Effector memory CD8-positive, alpha-beta T cell (primary cell): Measurements from ENCODE around the gene ANKRD16.
"Not testable (repeated sequence)": the region's sequence is repeated elsewhere in the genome, so short reads cannot be mapped to it uniquely, and the experiment has no call there.

Source experiments
- ATAC-seq: fragments of 150-1000 bp; cut with Tn5 transposase; replicated peaks from 2 replicates; pipeline ENCODE4 v1.10.0; 2021; ENCODE audit warnings: mild to moderate bottlenecking, moderate library complexity
- DNase-seq, 3 experiments: peaks; one replicate each; pipeline ENCODE4 v3.0.0; 2021
- H3K27ac Mint-ChIP-seq, 2 donors: one replicate each; pipeline ENCODE4 v1.8.0; 2022; ENCODE audit warnings: mild to moderate bottlenecking in 2 of 2, mixed read lengths in 2 of 2, moderate library complexity in 2 of 2
- H3K27me3 Mint-ChIP-seq, 2 donors: one replicate each; pipeline ENCODE4 v1.8.0; 2022; ENCODE audit warnings: mixed read lengths in 2 of 2
- H3K36me3 Mint-ChIP-seq: one replicate; pipeline ENCODE4 v1.8.0; 2022; ENCODE audit warnings: mild to moderate bottlenecking, moderate library complexity, mixed read lengths; ENCODE audit not compliant: insufficient read depth
- H3K4me1 Mint-ChIP-seq, 2 donors: one replicate each; pipeline ENCODE4 v1.8.0; 2022; ENCODE audit warnings: low read depth in 2 of 2, mixed read lengths in 2 of 2
- H3K4me3 Mint-ChIP-seq, 2 donors: one replicate each; pipeline ENCODE4 v1.8.0; 2022; ENCODE audit warnings: mild to moderate bottlenecking in 2 of 2, mixed read lengths in 2 of 2, moderate library complexity in 2 of 2
- H3K9me3 Mint-ChIP-seq, 2 donors: one replicate each; pipeline ENCODE4 v1.8.0; 2022; ENCODE audit warnings: mixed read lengths in 2 of 2

Gene ANKRD16

DNA sequence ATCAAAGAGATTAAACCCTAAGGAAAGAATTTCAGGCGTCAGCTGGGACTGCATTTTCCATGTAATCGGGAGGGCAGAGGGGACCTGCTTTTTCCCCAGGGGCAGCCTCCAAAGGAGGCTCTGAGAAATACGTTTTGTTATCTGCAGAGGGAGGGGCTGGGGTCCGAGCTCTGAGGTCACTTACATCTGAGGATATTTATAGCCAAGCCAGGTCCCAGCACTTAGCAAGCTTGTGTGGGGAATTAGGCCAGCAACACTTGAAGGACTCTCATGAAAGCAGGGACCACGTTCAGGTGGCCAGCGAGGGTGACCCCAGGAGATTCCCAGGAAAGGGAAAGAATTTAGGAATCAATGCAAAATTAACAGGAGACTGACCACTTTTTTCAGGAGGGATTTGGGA is 55.9 kb downstream of the ANKRD16 start:
- no peak for DNase-seq
- H3K4me1 Mint-ChIP-seq = no peaks in the 10 kb centered on the region
- no peak overlapping the region for H3K27ac Mint-ChIP-seq
- ATAC-seq = no peak
- no peak overlapping the region for H3K4me3 Mint-ChIP-seq
- no peaks in the 10 kb centered on the region for H3K9me3 Mint-ChIP-seq
- peaks cover 5% of the 10 kb centered on the region for H3K36me3 Mint-ChIP-seq
- no peaks in the 10 kb centered on the region for H3K27me3 Mint-ChIP-seq

DNA sequence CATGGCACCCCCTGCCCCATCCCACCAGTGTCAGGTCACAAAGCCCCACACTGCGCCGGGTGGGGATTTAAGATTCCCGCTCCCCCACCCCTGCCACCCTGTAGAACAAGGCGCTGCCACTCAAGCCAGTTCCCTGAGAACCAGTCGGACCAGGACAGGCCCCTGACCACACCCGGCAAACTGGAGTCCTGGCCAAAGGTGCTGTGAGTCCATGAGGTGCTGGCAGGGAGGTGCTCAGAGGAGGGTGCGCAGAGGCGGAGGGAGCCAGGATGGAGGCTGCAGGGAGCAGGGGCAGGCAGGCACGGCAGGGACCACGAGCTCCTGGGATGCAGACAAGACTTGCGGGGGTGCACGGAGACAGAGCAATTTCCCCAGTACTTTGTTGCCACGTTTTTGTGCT is 56.7 kb downstream of the ANKRD16 start:
- no peak for ATAC-seq
- H3K4me3 Mint-ChIP-seq = no peak overlapping the region
- H3K36me3 Mint-ChIP-seq = no peaks in the 10 kb centered on the region
- no peak for DNase-seq
- no peaks in the 10 kb centered on the region for H3K4me1 Mint-ChIP-seq
- H3K27me3 Mint-ChIP-seq = no peaks in the 10 kb centered on the region
- H3K27ac Mint-ChIP-seq = no peak overlapping the region
- H3K9me3 Mint-ChIP-seq = no peaks in the 10 kb centered on the region

DNA sequence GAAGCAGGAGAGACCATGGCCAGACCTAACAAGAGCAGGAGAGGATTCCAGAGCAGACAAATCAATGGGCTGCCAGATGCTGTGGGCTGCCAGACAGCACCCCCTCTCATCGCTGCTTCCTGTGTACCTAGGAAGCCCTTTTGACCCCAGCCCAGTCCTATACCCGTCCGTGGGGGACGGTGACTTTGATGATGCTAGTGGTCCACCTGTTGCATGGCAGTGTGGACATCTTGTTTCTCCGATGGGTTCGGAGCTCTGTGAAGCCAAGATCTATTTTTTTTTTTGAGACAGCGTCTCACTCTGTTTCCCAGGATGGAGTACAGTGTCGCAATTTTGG is 58.3 kb downstream of the ANKRD16 start:
- Mint-ChIP-seq H3K36me3 (no peaks in the 10 kb centered on the region), H3K27ac (no peak overlapping the region), H3K9me3 (no peaks in the 10 kb centered on the region), H3K4me1 (no peaks in the 10 kb centered on the region), H3K27me3 (no peaks in the 10 kb centered on the region), H3K4me3 (no peak overlapping the region)
- DNase-seq (no peak), ATAC-seq (no peak)

DNA sequence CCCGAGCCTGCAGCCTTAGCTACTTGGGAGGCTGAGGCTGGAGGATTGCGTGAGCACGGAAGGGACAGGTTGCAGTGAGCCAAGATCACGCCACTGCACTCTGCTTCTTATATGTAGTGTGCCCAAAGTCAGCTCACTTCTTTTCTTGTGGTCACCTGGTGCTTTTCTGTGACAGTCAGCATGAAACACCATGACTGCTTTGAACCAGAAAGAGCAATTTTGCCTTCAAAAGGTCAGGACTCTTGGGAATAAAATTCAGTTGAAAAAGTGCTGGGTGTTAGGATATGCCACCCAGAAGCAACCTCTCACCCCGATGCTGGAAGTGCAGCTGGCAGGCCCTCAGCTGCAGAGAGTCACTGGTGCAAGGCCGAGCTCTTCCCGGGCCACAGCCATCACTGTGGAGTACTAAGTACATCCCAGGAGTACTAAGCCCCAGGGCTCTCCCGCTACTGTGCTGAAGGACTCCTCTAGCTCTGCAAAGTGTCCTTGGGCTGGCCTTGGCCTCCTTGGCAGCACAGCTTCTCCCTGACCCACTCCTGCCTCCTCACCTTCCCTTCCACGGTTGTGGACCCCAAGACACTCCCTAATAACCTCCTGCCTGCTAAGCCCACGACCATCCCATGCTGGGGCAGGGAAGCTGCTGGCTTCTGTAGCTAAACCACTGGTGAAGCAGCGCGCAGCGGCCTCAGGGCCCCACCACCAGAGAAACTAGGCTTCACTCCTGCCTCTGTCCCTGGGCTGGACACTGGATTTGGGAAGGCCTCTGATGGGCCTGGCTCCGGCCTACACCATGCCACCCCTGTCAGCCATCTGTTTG is 58.9 kb downstream of the ANKRD16 start:
- no peaks in the 10 kb centered on the region for H3K36me3 Mint-ChIP-seq
- no peak overlapping the region for H3K27ac Mint-ChIP-seq
- H3K9me3 Mint-ChIP-seq = no peaks in the 10 kb centered on the region
- H3K4me3 Mint-ChIP-seq = no peak overlapping the region
- no peaks in the 10 kb centered on the region for H3K4me1 Mint-ChIP-seq
- ATAC-seq (no peak), DNase-seq (no peak)
- no peaks in the 10 kb centered on the region for H3K27me3 Mint-ChIP-seq

DNA sequence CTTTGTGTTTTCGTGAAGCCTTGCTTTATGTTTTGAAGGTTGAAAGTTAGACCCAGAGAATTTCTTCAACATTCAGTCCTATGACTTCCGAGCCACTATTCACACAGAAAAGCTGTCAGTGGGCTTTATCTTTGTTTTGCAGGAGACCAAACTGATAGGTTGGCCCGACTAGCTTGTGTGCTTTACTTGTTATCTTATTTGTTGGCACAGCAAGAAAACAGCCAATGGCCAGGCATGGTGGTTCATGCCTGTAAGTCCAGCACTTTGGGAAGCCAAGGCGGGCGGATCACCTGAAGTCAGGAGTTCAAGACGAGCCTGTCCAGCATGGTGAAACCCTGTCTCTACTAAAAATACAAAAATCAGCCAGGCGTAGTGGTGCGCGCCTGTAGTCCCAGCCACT is 60.4 kb downstream of the ANKRD16 start:
- no peak for DNase-seq
- Mint-ChIP-seq H3K4me3 (no peak overlapping the region), H3K27ac (no peak overlapping the region), H3K36me3 (no peaks in the 10 kb centered on the region), H3K9me3 (no peaks in the 10 kb centered on the region), H3K27me3 (no peaks in the 10 kb centered on the region), H3K4me1 (no peaks in the 10 kb centered on the region)
- ATAC-seq = no peak

DNA sequence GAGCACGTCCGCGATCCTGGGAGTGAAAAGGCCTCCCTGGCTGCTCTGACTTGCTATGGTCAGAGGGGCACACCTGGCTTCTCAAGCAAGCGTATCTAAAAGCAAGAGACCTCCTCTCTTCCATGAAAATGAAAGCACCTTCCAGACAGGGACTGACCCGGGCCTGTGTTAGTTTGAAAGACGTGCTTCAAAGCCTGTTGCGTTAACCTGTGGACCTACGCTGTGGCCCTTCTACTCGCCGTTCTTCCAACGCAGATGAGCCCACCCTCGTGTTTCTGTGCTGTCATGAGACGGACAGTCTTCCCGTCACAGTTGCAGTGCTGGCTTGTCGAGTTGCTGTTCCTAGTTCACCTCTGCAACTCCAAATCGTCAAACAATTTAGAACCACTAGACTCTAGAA is 61.0 kb downstream of the ANKRD16 start:
- ATAC-seq (no peak), DNase-seq (no peak)
- Mint-ChIP-seq H3K27ac (no peak overlapping the region), H3K9me3 (no peaks in the 10 kb centered on the region), H3K36me3 (no peaks in the 10 kb centered on the region), H3K4me3 (no peak overlapping the region), H3K27me3 (no peaks in the 10 kb centered on the region), H3K4me1 (no peaks in the 10 kb centered on the region)

DNA sequence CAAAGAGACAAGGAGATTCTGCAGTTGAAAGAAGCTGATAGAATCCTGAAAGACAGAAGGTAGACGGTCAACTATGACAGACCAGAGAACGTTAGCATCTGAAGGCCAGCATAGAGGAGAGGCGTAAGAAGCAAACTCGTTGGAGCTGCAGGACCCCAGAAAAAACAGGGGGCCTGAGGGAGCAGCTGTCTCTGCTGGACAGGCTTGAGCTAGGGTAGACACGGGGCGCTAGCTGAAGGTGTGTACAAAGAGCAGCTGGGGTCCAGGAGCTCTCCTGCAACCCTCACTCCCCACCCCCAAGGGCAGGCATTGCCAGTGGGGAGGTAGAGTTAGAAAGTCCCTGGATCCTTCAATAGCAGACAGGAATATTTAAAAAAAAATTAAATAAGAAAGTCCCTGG is 61.9 kb downstream of the ANKRD16 start:
- Mint-ChIP-seq H3K27me3 (no peaks in the 10 kb centered on the region), H3K4me1 (no peaks in the 10 kb centered on the region), H3K27ac (no peak overlapping the region), H3K36me3 (no peaks in the 10 kb centered on the region), H3K4me3 (no peak overlapping the region), H3K9me3 (no peaks in the 10 kb centered on the region)
- ATAC-seq = no peak
- no peak for DNase-seq

DNA sequence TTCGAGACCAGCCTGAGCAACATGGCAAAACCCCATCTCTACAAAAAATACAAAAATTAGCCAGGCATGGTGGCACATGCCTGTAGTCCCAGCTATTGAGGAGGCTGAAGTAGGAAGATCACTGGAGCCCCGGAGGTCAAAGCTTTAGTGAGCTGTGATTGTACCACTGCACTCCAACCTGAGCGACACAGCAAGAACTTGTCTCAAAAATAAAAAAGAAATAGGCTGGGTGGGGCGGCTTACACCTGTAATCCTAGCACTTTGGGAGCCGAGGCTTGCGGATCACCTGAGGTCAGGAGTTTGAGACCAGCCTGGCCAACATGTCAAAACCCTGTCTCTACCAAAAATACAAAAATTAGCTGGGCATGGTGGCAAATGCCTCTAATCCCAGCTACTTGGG is 63.2 kb downstream of the ANKRD16 start:
- H3K36me3 Mint-ChIP-seq, H3K4me1 Mint-ChIP-seq, H3K4me3 Mint-ChIP-seq, H3K27ac Mint-ChIP-seq, ATAC-seq, H3K9me3 Mint-ChIP-seq, DNase-seq, H3K27me3 Mint-ChIP-seq: not testable (repeated sequence)

DNA sequence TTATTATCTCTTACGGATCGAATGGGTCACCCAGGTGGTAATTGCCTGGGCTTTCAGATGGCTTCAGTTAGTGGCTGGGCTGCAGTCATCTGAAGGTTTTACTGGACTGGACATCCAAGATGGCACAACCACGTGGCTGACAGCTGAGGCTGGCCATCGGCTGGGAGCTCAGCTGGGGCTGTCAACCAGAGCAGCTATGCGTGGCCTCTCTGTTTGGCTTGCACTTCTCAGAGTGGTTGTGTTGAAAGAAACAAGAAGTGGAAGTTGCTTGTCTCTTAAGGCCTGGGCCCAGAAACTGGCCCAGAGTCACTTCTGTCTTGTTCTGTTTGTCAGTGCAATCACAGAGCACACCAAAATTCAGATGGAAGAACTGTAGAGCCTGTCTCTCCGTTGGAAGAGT is 70.8 kb downstream of the ANKRD16 start:
- DNase-seq (no peak), ATAC-seq (no peak)
- Mint-ChIP-seq H3K27ac (no peak overlapping the region), H3K4me1 (peaks cover 8 to 12% of the 10 kb centered on the region in 2 donors), H3K9me3 (no peaks in the 10 kb centered on the region), H3K4me3 (no peak overlapping the region), H3K27me3 (no peaks in the 10 kb centered on the region), H3K36me3 (peaks cover 2% of the 10 kb centered on the region)

DNA sequence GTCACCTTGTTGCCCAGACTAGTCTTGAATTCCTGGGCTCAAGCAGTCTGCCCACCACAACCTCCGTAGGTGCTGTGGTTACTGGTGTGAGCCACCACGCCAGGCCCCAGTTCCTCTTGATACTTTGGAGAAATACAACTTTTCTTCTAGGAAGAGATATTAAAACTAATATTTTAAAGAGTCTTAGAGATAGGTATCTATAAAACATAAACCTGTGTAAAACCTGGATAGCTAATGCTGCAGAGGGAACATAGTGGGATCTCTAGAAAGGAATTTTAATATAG is 71.7 kb downstream of the ANKRD16 start:
- Mint-ChIP-seq H3K4me3 (no peak overlapping the region), H3K36me3 (peaks cover 8% of the 10 kb centered on the region), H3K4me1 (peaks cover 8 to 12% of the 10 kb centered on the region in 2 donors)

DNA sequence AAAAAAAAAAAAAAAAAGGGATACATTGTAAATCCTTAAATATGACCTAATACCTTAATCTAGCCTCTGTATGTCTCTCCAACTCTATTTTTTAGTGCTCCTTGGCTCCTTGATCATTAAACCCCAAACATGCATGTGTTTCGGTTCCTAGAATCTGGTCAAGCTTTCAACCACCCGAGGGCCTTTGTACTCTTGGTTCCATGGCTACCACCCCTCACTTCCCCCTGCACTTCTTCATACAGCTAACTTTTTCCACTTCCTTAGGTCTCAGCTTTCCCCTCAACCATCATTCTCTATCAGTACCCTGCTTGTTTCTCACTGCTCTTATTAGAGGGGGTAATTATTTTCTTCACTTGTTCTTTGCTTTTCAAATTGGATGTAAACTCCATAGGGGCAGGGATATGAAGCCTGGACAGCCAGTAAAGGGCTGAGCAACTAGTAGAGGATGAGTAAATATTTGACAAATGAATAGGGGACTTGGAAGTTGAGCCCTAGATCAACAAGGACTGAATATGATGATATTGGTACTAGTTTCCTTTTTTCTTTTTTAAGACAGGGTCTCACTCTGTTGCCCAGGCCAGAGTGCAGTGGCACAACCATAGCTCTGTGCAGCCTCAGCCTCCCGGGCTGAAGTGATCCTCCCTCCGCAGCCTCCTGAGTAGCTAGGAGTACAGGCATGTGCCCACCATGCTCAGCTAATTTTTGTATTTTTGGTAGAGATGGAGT is 72.2 kb downstream of the ANKRD16 start:
- no peaks in the 10 kb centered on the region for H3K9me3 Mint-ChIP-seq
- peak overlapping the region in 1 of 2 donors; percentile 44 for H3K27ac Mint-ChIP-seq
- DNase-seq = no peak
- H3K36me3 Mint-ChIP-seq = peaks cover 9% of the 10 kb centered on the region
- ATAC-seq = no peak
- peaks cover 8 to 13% of the 10 kb centered on the region in 2 donors for H3K4me1 Mint-ChIP-seq
- no peaks in the 10 kb centered on the region for H3K27me3 Mint-ChIP-seq
- no peak overlapping the region for H3K4me3 Mint-ChIP-seq

More for the DNA sequence above, 71.7 kb downstream of the ANKRD16 start:
- ATAC-seq (no peak), DNase-seq (no peak)
- H3K27ac Mint-ChIP-seq = no peak overlapping the region
- no peaks in the 10 kb centered on the region for H3K9me3 Mint-ChIP-seq
- H3K27me3 Mint-ChIP-seq = no peaks in the 10 kb centered on the region

DNA sequence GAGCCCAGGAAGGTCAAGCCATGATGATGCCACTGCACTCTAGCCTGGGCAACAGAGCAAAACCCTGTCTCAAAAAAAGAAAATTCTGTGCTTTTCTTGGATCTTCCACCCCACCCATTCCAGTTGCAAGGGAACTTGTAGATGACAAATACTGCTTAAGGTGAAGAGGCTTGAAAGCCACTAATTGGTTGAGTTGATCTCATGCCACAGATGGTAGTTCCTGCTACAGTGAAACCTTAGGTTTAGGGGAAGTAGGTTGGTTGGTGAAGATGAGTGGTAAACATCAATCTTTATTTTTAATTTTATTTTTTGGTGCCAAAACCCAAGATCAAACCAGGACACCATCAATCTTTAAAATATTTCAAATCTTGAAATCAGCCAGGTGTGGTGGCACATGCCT is 73.5 kb downstream of the ANKRD16 start:
- DNase-seq = no peak
- Mint-ChIP-seq H3K36me3 (peaks cover 13% of the 10 kb centered on the region), H3K27me3 (no peaks in the 10 kb centered on the region), H3K9me3 (no peaks in the 10 kb centered on the region), H3K4me1 (peaks cover 16 to 26% of the 10 kb centered on the region in 2 donors), H3K27ac (no peak overlapping the region), H3K4me3 (no peak overlapping the region)
- no peak for ATAC-seq

DNA sequence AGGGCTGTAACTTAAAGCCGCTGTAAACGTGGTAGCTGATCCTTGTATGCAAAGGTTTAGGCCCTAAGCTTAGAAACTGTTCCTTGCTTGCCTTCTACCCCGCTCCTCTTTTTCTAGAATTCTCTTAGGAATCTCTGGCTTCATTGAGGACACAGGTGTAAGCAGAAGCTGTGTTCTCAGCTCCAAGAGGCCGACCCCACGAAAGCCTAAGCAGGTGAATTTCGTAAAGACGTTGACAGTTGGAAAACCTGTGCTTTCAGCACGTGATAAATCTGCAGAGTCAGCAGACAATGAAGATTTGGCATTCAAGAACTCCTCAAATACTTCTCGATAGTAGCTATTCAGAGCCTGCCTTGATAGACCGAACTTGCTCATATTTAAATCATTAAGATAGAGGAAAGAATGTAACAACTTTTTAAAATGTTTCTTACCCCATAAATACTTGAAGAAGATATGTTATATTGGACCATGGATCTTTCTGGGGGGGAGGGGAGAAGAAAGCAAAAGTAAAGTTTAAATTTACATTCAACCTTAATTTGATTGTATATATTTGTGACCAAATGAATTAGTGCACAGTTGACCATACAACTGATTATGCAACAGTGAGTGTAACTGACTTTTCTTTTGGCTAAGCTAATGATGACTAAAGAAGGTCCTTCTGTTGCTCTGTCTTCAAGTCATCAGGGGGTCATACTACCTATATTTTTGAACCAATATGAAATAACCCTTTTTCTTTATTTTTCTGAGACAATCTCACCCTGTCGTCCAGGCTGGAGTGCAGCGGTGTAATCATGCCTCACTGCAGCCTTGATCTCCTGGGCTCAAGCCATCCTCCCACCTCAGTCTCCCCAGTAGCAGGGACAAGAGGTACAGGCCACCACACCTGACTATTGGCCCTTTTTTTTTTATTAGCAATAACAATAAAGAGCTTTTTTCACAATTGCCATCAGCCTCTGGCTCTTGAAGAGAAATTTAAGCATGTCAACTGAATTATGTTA is 75.3 kb downstream of the ANKRD16 start:
- Mint-ChIP-seq H3K36me3 (peaks cover 13% of the 10 kb centered on the region), H3K27ac (peak overlapping the region; percentile 69 to 92), H3K4me3 (peak overlapping the region; percentile 88 to 92), H3K4me1 (peaks cover 26 to 40% of the 10 kb centered on the region in 2 donors), H3K9me3 (no peaks in the 10 kb centered on the region), H3K27me3 (no peaks in the 10 kb centered on the region)
- no peak for ATAC-seq
- no peak for DNase-seq
